ENCODE data around the gene GABPA. TPM values are rescaled to one million over a fixed set of nuclear protein-coding genes. Genes with fewer than 3 reads are reported as not detected.

Gene GABPA
- total and polyA plus RNA-seq, 9 of the 15 experiments (the other 6 are each of a cell fraction or from before 2014, with no cell fraction given) = 8.9 to 35.7 (median 22.8) TPM

- TF ChIP-seq ZSCAN32 (CRISPR knock-in tag; IDR thresholded peaks at IDR 0.05) = peak; percentile 4; the same call in 1 of the 2 replicates
- TF ChIP-seq ZNF639 (CRISPR knock-in tag; conservative IDR thresholded peaks at IDR 0.05 in 1 of 2, IDR thresholded peaks at IDR 0.05 in 1 of 2) = peak in 1 of 2 experiments; percentile 100; a peak in 2 of 4 replicates
- no peak for TF ChIP-seq RBM15 (IDR thresholded peaks at IDR 0.05; ENCODE audit: insufficient read depth, low read length)
- no peak; the same call in 1 of the 2 replicates for TF ChIP-seq POLR2H (tag; IDR thresholded peaks at IDR 0.05; ENCODE audit: low read depth)
- 0 out of 2 replicates have a peak, but pooled peaks have one; percentile 12 for TF ChIP-seq GTF2A2 (tag; IDR thresholded peaks at IDR 0.05)
- peak; percentile 100 for TF ChIP-seq NR2C2 (CRISPR knock-in tag; IDR thresholded peaks at IDR 0.05)
- peak; percentile 99 for TF ChIP-seq NR2C2 (tag; IDR thresholded peaks at IDR 0.05)
- TF ChIP-seq ZNF175 (CRISPR knock-in tag; IDR thresholded peaks at IDR 0.05; ENCODE audit: low read depth) = peak; percentile 75
- peak; percentile 52; the same call in 1 of the 2 replicates for TF ChIP-seq TEAD4 (IDR thresholded peaks at IDR 0.05; ENCODE audit: low read length)
- no peak for TF ChIP-seq TEAD4 (CRISPR knock-in tag; IDR thresholded peaks at IDR 0.05; ENCODE audit: borderline replicate concordance)
- TF ChIP-seq HNRNPL (IDR thresholded peaks at IDR 0.05; ENCODE audit: low read depth, low read length) = no peak
- no peak for TF ChIP-seq CREB5 (CRISPR knock-in tag; IDR thresholded peaks at IDR 0.05)
- 0 out of 2 replicates have a peak, but pooled peaks have one; percentile 31 for TF ChIP-seq RNF2 (IDR thresholded peaks at IDR 0.05)
- no peak for TF ChIP-seq HOMEZ (CRISPR knock-in tag; IDR thresholded peaks at IDR 0.05)
- TF ChIP-seq ATF1 (CRISPR knock-in tag; IDR thresholded peaks at IDR 0.05) = peak; percentile 40; the same call in 1 of the 2 replicates
- peak; percentile 89 for TF ChIP-seq ATF1 (tag; IDR thresholded peaks at IDR 0.05)
- TF ChIP-seq BHLHE40 (IDR thresholded peaks at IDR 0.05; ENCODE audit: low read length) = peak; percentile 55
- no peak for TF ChIP-seq RBM34 (IDR thresholded peaks at IDR 0.05; ENCODE audit: borderline replicate concordance, insufficient read depth, low read length)
- 0 out of 2 replicates have a peak, but pooled peaks have one; percentile 66 for TF ChIP-seq ZBTB9 (CRISPR knock-in tag; IDR thresholded peaks at IDR 0.05)
- no peak for TF ChIP-seq GATAD2A (IDR thresholded peaks at IDR 0.05)
- TF ChIP-seq MITF (IDR thresholded peaks at IDR 0.05) = no peak; the same call in 1 of the 2 replicates
Measured at GRCh38 chr21:25734904-25735645, at the start of gene GABPA, which contains the start of gene ATP5PF (continued).
